Stimulated activated naive CD8-positive, alpha-beta T cell treated with anti-CD3 and anti-CD28 coated beads, Interleukin-15, Interleukin-2, amounts not matched to agents 100 ng/mL and 50 ng/mL, for 24 hours (primary cell): ENCODE data around the gene CCDC195.
"Not testable (repeated sequence)": the region's sequence is repeated elsewhere in the genome, so short reads cannot be mapped to it uniquely, and the experiment has no call there.

Source experiments
- H3K27ac Mint-ChIP-seq: one replicate; pipeline ENCODE4 v1.8.0; 2021; ENCODE audit warnings: mild to moderate bottlenecking, mixed read lengths
- H3K27me3 Mint-ChIP-seq: one replicate; pipeline ENCODE4 v1.8.0; 2021; ENCODE audit warnings: mixed read lengths
- H3K36me3 Mint-ChIP-seq: one replicate; pipeline ENCODE4 v1.8.0; 2021; ENCODE audit warnings: low read depth, mixed read lengths
- H3K4me1 Mint-ChIP-seq: one replicate; pipeline ENCODE4 v1.8.0; 2021; ENCODE audit warnings: low read depth, mixed read lengths
- H3K4me3 Mint-ChIP-seq: one replicate; pipeline ENCODE4 v1.8.0; 2021; ENCODE audit warnings: mild to moderate bottlenecking, mixed read lengths
- H3K9me3 Mint-ChIP-seq: one replicate; pipeline ENCODE4 v1.8.0; 2021; ENCODE audit warnings: mixed read lengths

CCDC195 gene

GRCh38 chr2:224668123-224668909 is 47.8 kb downstream of the CCDC195 start:
- H3K27me3 Mint-ChIP-seq = no peaks in the 10 kb centered on the region
- peaks cover 2% of the 10 kb centered on the region for H3K9me3 Mint-ChIP-seq
- H3K4me1 Mint-ChIP-seq = peaks cover 7% of the 10 kb centered on the region
- no peak overlapping the region for H3K27ac Mint-ChIP-seq
- no peak overlapping the region for H3K4me3 Mint-ChIP-seq
- no peaks in the 10 kb centered on the region for H3K36me3 Mint-ChIP-seq

- H3K27me3 Mint-ChIP-seq = peaks cover under 1% of the 10 kb centered on the region
- no peak overlapping the region for H3K4me3 Mint-ChIP-seq
- no peak overlapping the region for H3K27ac Mint-ChIP-seq
- peaks cover 7% of the 10 kb centered on the region for H3K9me3 Mint-ChIP-seq
- peaks cover 7% of the 10 kb centered on the region for H3K4me1 Mint-ChIP-seq
- no peaks in the 10 kb centered on the region for H3K36me3 Mint-ChIP-seq
Observed at GRCh38 chr2:224666951-224667553, 49.1 kb downstream of the CCDC195 start.

GRCh38 chr2:224663322-224663721 is 52.8 kb downstream of the CCDC195 start:
- H3K27ac Mint-ChIP-seq, H3K36me3 Mint-ChIP-seq, H3K27me3 Mint-ChIP-seq, H3K4me3 Mint-ChIP-seq, H3K4me1 Mint-ChIP-seq: not testable (repeated sequence)
- H3K9me3 Mint-ChIP-seq = peaks cover 12% of the 10 kb centered on the region

GRCh38 chr2:224661708-224662107 is 54.5 kb downstream of the CCDC195 start:
- H3K27ac Mint-ChIP-seq = not testable (repeated sequence)

GRCh38 chr2:224659714-224660113 is 56.5 kb downstream of the CCDC195 start:
- Mint-ChIP-seq H3K27ac (no peak overlapping the region), H3K36me3 (no peaks in the 10 kb centered on the region), H3K27me3 (peaks cover 7% of the 10 kb centered on the region), H3K4me1 (no peaks in the 10 kb centered on the region), H3K4me3 (no peak overlapping the region), H3K9me3 (peaks cover 12% of the 10 kb centered on the region)

More at GRCh38 chr2:224661708-224662107, 54.5 kb downstream of the CCDC195 start:
- not testable (repeated sequence) for H3K36me3 Mint-ChIP-seq, H3K4me1 Mint-ChIP-seq, H3K4me3 Mint-ChIP-seq, H3K27me3 Mint-ChIP-seq
- H3K9me3 Mint-ChIP-seq = peaks cover 12% of the 10 kb centered on the region

- no peaks in the 10 kb centered on the region for H3K36me3 Mint-ChIP-seq
- no peaks in the 10 kb centered on the region for H3K4me1 Mint-ChIP-seq
- H3K9me3 Mint-ChIP-seq = peaks cover 12% of the 10 kb centered on the region
- peaks cover 7% of the 10 kb centered on the region for H3K27me3 Mint-ChIP-seq
- no peak overlapping the region for H3K4me3 Mint-ChIP-seq
- H3K27ac Mint-ChIP-seq = no peak overlapping the region
Observed at GRCh38 chr2:224658780-224659405, 57.3 kb downstream of the CCDC195 start.

- Mint-ChIP-seq H3K36me3 (no peaks in the 10 kb centered on the region), H3K4me3 (no peak overlapping the region), H3K9me3 (peaks cover 6% of the 10 kb centered on the region), H3K27me3 (peaks cover 7% of the 10 kb centered on the region), H3K27ac (no peak overlapping the region), H3K4me1 (no peaks in the 10 kb centered on the region)
Observed at GRCh38 chr2:224657349-224657748, 58.8 kb downstream of the CCDC195 start.

GRCh38 chr2:224655006-224655537 is 61.1 kb downstream of the CCDC195 start:
- H3K4me1 Mint-ChIP-seq = no peaks in the 10 kb centered on the region
- H3K9me3 Mint-ChIP-seq = no peaks in the 10 kb centered on the region
- H3K36me3 Mint-ChIP-seq = no peaks in the 10 kb centered on the region
- no peak overlapping the region for H3K27ac Mint-ChIP-seq
- H3K4me3 Mint-ChIP-seq = no peak overlapping the region
- peaks cover 4% of the 10 kb centered on the region for H3K27me3 Mint-ChIP-seq
